Activated CD4-positive, alpha-beta T cell treated with anti-CD3 and anti-CD28 coated beads, Interleukin-2, amount 50 U/mL, for 4 hours (primary cell): ENCODE results near the gene OVOL2.
"Not testable (repeated sequence)": the region's sequence is repeated elsewhere in the genome, so short reads cannot be mapped to it uniquely, and the experiment has no call there.

ENCODE experiments used
- DNase-seq, 2 experiments: peaks; one replicate each; pipeline ENCODE4 v3.0.0-alpha.2; 2020

Gene OVOL2

GRCh38 chr20:18057101-18057993 is at the start of gene OVOL2:
TSS of gene OVOL2 (minus strand) at chr20:18057916. CDS start at chr20:18057634, 282 bp downstream.
- DNase-seq: no peak

DNA sequence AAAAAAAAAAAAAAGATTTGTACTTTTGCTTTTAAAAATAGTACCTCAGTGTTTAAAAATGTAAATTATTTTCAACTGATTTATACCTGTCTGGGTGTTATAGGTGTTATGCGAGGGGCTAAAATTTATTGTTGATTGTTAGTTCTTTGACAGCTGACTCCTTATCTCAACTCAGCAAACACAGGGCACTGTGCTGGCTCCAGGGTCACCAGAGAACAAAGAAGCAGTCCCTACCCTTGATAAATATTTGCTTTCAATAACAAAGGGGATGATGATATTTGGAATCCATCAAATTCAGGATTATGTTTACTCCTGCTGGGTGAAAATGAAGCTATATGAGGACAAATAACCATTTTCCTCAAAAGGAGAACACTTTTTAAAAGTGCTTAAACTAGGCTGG is 45.8 kb upstream of the OVOL2 start:
- DNase-seq: no peak

DNA sequence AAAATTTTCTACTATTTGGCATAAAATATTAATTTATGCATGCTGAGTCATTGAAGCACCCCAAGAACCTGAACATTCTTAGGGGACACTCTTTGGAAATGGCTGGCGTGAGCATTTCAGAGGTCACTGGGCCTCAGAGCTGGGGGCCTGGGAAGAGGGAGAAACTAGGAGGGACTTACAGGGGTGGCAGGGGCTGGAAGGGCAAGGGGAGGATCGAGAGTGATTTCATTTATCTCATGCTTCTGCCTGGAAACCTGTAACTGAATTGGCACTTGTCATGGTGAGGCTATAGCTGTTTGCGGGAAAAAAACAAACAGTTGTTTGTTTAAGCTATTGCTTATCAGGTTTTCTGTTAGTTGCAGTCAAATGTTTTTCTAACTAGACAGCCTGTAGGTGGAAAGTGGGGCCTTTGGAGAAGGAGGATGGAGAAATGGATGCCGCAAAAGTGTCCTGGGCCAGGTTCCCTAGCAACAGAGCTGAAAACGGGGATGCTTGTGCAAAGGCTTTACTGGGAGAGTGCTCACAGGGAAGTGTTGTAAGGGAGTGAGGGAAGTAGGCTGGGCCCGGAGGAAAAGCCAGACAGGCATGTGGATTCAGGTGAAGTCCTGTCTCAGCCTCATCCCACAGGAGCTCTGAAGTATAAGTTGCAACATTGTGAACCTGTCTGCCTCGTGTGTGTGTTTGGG is 43.6 kb upstream of the OVOL2 start:
- no peak for DNase-seq

DNA sequence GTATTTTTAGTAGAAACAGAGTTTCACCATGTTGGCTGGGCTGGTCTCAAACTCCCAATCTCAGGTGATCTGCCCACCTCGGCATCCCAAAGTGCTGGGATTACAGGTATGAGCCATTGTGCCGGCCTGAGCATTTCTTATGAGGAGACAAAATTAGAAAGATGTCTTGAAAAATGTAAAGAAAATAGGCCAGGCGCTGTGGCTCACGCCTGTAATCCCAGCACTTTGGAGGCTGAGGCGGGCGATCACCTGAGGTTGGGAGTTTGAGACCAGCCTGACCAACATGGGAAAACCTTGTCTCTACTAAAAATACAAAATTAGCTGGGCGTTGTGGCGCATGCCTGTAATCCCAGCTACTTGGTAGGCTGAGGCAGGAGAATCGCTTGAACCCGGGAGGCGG is 42.9 kb upstream of the OVOL2 start:
- not testable (repeated sequence) for DNase-seq

- no peak for DNase-seq
These were observed 36.5 kb upstream of the OVOL2 start for GRCh38 chr20:18094191-18094590.

DNA sequence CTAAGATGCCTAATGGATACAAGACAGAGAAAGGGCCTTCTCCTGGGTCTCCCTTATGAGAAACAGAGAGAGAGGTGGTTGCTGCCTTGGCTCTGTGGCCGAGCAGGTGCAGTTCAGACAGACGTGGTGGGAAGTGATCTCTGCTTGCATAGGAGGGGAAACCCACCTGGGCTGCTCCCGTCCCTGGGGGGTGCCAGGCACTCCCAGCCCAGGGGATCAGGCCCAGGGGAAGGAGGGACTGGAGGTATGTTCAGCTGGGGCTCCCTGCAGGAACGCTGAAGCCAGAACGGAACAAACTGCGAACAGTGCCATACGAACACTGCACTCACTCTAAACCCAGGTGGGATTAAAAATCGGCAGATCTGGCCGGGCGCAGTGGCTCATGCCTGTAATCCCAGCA is 35.7 kb upstream of the OVOL2 start:
- DNase-seq: no peak

- DNase-seq: no peak
These were observed 35.2 kb upstream of the OVOL2 start for GRCh38 chr20:18092890-18093289.

- DNase-seq: no peak
These were observed 33.9 kb upstream of the OVOL2 start for GRCh38 chr20:18091623-18092022.

DNA sequence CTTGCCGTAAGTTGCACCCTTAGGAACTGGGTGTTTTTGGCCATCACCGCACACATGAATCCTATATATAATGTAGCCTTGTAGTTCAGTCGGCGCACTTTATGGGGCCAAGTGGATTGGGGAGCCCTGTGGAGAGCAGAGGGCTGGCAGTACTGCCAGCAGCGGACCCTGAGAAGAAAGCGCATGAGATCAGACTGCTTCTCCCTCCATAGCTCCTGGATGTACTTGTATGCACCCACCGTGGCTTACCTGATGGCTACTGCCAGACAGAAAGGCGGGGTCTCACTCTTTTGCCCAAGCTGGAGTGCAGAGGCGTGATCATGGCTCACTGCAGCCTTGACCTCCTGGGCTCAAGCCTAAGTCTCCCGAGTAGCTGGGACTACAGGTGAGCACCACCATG is 32.8 kb upstream of the OVOL2 start:
- no peak for DNase-seq

GRCh38 chr20:18090044-18090443 is 32.3 kb upstream of the OVOL2 start:
- DNase-seq: no peak

- DNase-seq: not testable (repeated sequence)
These were observed 31.1 kb upstream of the OVOL2 start for GRCh38 chr20:18088841-18089240.

DNA sequence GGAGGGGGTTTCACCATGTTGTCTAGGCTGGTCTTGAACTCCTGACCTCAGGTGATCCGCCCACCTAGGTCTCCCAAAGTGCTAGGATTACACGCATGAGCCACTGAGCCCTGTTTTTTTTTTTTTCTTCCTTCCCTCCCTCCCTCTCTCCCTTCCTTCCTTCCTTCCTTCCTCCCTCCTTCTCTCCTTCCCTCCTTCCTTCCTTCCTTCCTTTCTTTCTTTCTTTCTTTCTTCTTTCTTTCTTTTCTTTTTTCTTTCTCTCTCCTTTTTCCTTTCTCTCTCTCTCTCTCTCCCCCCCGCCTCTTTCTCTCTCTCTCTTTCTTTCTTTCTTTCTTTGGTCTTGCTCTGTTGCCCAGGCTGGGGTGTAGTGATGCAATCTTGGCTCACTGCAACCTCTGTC is 30.6 kb upstream of the OVOL2 start:
- DNase-seq: not testable (repeated sequence)

GRCh38 chr20:18087054-18087453 is 29.3 kb upstream of the OVOL2 start:
- no peak for DNase-seq

GRCh38 chr20:18080836-18081235 is 23.1 kb upstream of the OVOL2 start:
- DNase-seq: not testable (repeated sequence)

- no peak for DNase-seq
These were observed 22.1 kb upstream of the OVOL2 start for GRCh38 chr20:18079756-18080353.

- DNase-seq: no peak
These were observed 19.4 kb upstream of the OVOL2 start for GRCh38 chr20:18077157-18077556.

GRCh38 chr20:18072532-18072931 is 14.8 kb upstream of the OVOL2 start:
- no peak for DNase-seq

GRCh38 chr20:18066421-18067333 is 9.0 kb upstream of the OVOL2 start:
- no peak for DNase-seq

DNA sequence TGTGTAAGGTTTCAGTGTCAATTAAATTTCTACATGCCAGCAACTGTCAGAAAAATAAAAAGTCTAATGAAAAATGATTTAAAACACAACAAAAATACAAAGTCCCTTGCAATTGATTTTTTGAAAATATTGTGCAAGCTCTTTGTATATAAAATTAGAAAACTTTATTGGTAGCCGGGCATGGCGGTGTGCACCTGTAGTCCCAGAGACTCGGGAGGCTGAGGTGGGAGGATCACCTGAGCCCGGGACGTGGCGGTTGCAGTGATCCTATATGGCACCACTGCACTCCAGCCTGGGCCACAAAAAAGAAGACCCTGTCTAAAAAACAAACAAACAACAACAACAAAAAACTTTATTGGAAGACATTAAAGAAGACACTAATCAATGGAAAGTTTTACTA is 6.0 kb upstream of the OVOL2 start:
- DNase-seq: no peak

DNA sequence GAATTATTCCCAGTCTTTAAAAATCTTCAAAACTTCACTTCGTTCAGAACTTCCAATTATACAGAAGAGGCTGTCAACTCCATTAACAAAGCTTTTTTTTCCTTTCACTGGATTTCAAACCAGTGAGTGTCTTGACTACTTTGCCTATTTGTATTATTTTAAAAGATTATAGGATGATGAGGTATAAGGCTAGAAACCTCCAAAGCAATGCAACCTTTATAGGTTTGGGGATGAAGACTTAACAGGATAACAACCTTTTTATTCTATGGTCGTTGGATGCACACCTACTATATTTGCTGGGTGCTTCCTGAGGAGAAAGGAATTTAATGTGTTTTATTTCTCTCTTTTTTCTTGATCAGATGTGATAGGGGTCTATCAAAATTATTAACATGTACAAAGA is 1.9 kb upstream of the OVOL2 start:
- DNase-seq: no peak

DNA sequence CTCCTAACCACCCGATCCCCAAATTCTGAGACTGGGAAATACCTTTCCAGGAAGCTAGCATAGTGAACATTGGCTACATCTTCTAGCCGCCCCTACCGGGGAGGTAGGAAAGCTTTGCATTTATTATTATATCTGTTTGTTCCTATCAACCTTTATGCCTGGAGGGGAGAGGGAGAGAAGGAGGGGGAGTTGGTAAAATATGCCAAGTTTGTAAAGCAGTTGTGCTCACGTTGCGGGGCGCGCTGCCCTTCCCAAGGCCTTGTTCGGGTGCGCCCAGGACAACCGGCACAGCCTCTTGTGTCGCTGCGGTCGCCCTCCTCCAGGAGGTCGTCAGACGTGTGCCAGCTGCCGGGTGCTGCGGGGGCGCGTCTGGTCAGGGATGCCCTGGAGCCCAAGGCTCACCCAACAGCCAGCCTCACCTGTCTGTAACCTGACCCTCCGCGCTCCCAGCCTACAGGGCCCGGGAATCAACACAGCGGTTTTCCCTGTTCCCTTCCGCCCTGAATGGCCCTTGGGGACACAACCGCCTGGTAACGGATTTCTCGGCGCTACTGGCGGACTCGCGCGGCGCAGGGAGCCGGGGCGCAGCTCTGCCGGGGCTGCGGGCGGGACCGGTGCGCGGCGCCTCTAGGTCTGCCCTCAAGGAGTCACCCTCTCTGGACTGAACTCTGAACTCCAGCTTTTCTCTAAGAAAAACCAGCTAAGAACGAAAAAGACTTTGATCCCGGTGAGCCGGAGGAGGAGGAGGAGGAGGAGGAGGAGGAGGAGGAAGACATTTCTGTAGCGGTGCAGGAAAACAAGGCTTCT is 1.1 kb upstream of the OVOL2 start:
- DNase-seq: no peak

DNA sequence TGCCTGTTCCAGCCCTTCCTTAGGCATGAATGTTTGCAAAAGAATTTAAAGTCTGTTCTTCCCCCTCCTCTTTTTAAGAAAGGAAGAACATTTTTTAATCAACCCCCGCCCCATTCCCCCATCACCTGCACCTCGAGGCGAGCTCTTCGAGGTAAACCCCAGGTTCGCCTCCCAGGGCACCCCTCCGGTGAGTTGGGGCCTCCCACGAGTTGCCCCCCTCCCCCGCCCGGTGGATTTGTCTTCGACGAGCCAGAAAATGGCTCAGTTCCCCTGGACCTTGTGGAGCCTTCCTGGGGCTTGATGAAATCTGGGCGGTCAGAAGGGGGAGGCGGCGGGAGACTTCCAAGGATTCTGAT is 256 bp upstream of the OVOL2 start:
- DNase-seq: no peak
